BLaER1 treated with 17β-estradiol and CSF1 and Interleukin-3, amounts not matched to agents 10 nM and 100 nM (cell line): ENCODE data around the gene LRRC15.

Experiments used
- H3K27ac ChIP-seq, 11 experiments: shearing (Covaris generic); formaldehyde crosslinking; 2 replicates each; pipeline ENCODE4 v1.8.1; 2022
- H3K27me3 ChIP-seq, 11 experiments: shearing (Covaris generic); formaldehyde crosslinking; 2 replicates each; pipeline ENCODE4 v1.8.1; 2022
- H3K36me3 ChIP-seq, 11 experiments: shearing (Covaris generic); formaldehyde crosslinking; 2 replicates each; pipeline ENCODE4 v1.8.1; 2022
- H3K4me1 ChIP-seq, 10 experiments: shearing (Covaris generic); formaldehyde crosslinking; 2 replicates each; pipeline ENCODE4 v1.8.1; 2022
- H3K4me2 ChIP-seq, 11 experiments: shearing (Covaris generic); formaldehyde crosslinking; 2 replicates each; pipeline ENCODE4 v1.8.1; 2022
- H3K4me3 ChIP-seq, 10 experiments: shearing (Covaris generic); formaldehyde crosslinking; 2 replicates each; pipeline ENCODE4 v1.8.1; 2022
- H3K9ac ChIP-seq, 11 experiments: shearing (Covaris generic); formaldehyde crosslinking; 2 replicates each; pipeline ENCODE4 v1.8.1; 2022
- H3K9me3 ChIP-seq, 11 experiments: shearing (Covaris generic); formaldehyde crosslinking; replicated peaks in 1 of 11; 2 replicates each; pipeline ENCODE4 v1.8.1; 2022
- H4K20me1 ChIP-seq, 11 experiments: shearing (Covaris generic); formaldehyde crosslinking; 2 replicates each; pipeline ENCODE4 v1.8.1; 2022
- Cebpa-rat ChIP-seq, 11 experiments: shearing (Covaris generic); IDR thresholded peaks; 2 replicates each; pipeline ENCODE4 v1.8.1; 2022

LRRC15 gene

GRCh38 chr3:194390835-194391234, 21.3 kb upstream of the LRRC15 start:
- Histone ChIP-seq H3K4me3 (no peak overlapping the region), H3K36me3 (peaks cover 0 to 5% (median 0%) of the 10 kb centered on the region in 11 experiments; a peak in 2 of 22 replicates), H3K4me2 (no peak overlapping the region), H3K9ac (no peak overlapping the region), H4K20me1 (no peaks in the 10 kb centered on the region), H3K27me3 (no peaks in the 10 kb centered on the region), H3K4me1 (peaks cover 10 to 16% (median 14%) of the 10 kb centered on the region in 10 experiments), H3K9me3 (peaks cover 20 to 68% (median 56%) of the 10 kb centered on the region in 11 experiments), H3K27ac (no peak overlapping the region)
- no peak for TF ChIP-seq Cebpa-rat (IDR thresholded peaks at IDR 0.05)

DNA sequence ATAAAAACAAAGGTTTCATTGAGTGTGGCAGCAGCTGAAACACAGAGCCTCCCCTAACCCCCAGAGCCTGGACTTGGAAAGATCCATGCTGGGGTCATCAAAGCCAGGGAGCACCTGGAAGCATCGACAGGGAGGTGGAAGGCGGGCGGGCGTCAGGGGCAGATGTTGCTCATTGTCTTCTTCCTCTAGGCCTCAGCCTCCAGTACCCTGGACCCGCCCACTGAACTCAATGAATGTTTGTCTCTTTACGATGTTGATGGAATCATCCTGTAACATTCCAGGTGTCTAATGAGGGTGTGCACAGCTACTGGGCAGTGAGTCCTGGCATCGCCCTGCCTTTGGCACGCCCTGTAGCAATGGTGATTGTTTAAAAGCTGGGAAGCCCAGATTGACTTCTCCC, 19.7 kb upstream of the LRRC15 start:
- H3K9me3 ChIP-seq = peaks cover 22 to 78% (median 61%) of the 10 kb centered on the region in 11 experiments
- no peaks in the 10 kb centered on the region for H3K27me3 ChIP-seq
- no peak overlapping the region for H3K4me3 ChIP-seq
- no peak overlapping the region for H3K27ac ChIP-seq
- no peaks in the 10 kb centered on the region; a peak in 2 of 20 replicates for H3K4me1 ChIP-seq
- H4K20me1 ChIP-seq = no peaks in the 10 kb centered on the region
- TF ChIP-seq Cebpa-rat (IDR thresholded peaks at IDR 0.05) = no peak
- H3K4me2 ChIP-seq = no peak overlapping the region
- no peak overlapping the region for H3K9ac ChIP-seq
- peaks cover 0 to 5% (median 0%) of the 10 kb centered on the region in 11 experiments; a peak in 2 of 22 replicates for H3K36me3 ChIP-seq

- no peaks in the 10 kb centered on the region for H3K27me3 ChIP-seq
- H3K27ac ChIP-seq = no peak overlapping the region
- no peak overlapping the region for H3K4me3 ChIP-seq
- no peak for TF ChIP-seq Cebpa-rat (IDR thresholded peaks at IDR 0.05)
- H3K9me3 ChIP-seq = peaks cover 22 to 78% (median 61%) of the 10 kb centered on the region in 11 experiments
- no peaks in the 10 kb centered on the region for H4K20me1 ChIP-seq
- H3K9ac ChIP-seq = no peak overlapping the region
- H3K36me3 ChIP-seq = peaks cover 0 to 5% (median 0%) of the 10 kb centered on the region in 11 experiments; a peak in 2 of 22 replicates
- H3K4me2 ChIP-seq = no peak overlapping the region
- peaks cover 0 to 7% (median 2%) of the 10 kb centered on the region in 10 experiments; a peak in 11 of 20 replicates for H3K4me1 ChIP-seq
Measured at GRCh38 chr3:194387926-194388418, 18.4 kb upstream of the LRRC15 start.

DNA sequence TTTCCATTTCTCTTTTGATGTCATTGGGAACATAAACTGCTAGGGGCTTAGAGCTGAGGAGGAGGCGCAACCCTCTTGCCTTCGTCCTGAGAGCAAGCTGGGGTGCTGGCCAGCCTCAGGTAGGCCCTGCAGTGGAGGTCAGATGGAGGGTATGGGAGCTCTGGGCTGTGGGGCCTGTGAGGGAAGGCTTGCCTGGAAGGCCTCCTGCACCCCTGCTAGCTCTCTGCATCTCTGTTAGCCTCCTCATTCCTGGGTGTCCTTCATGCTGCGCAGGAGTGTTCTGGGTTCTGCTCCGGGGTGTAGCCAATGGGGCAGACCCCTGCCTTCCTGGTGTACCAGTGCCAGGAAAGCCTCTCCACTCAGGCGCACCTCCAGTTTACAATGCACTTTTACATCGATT, 17.7 kb upstream of the LRRC15 start:
- no peak for TF ChIP-seq Cebpa-rat (IDR thresholded peaks at IDR 0.05)

DNA sequence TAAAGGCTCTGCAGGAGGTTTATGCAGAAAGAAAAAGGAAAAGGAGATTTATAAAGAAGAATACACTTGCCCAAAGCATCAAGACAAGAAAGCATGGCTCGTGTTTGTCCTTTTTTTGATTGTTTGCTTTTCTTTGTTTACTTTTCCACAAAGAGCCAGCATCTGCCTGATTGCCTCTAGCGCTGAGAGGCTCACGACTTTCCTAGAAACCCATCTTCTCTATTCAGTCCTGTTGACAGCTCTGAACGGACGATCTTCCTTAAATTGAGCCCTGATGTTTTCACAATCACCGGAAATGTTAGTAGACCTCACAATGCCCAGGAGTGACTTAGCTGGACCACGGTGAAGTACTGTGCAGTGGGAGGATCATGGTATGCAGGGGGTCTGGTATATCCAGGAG, 17.1 kb upstream of the LRRC15 start:
- peaks cover 0 to 5% (median 0%) of the 10 kb centered on the region in 11 experiments; a peak in 2 of 22 replicates for H3K36me3 ChIP-seq
- H3K27me3 ChIP-seq = no peaks in the 10 kb centered on the region
- TF ChIP-seq Cebpa-rat (IDR thresholded peaks at IDR 0.05) = no peak
- H4K20me1 ChIP-seq = no peaks in the 10 kb centered on the region
- peaks cover 20 to 69% (median 55%) of the 10 kb centered on the region in 11 experiments for H3K9me3 ChIP-seq
- no peak overlapping the region for H3K4me3 ChIP-seq
- H3K27ac ChIP-seq = no peak overlapping the region
- H3K9ac ChIP-seq = no peak overlapping the region
- no peak overlapping the region for H3K4me2 ChIP-seq
- peaks cover 0 to 16% (median 9%) of the 10 kb centered on the region in 10 experiments; a peak in 14 of 20 replicates for H3K4me1 ChIP-seq

More for the DNA sequence above, 17.7 kb upstream of the LRRC15 start:
- Histone ChIP-seq H3K4me1 (peaks cover 0 to 14% (median 9%) of the 10 kb centered on the region in 10 experiments; a peak in 14 of 20 replicates), H4K20me1 (no peaks in the 10 kb centered on the region), H3K4me2 (no peak overlapping the region), H3K4me3 (no peak overlapping the region), H3K36me3 (peaks cover 0 to 5% (median 0%) of the 10 kb centered on the region in 11 experiments; a peak in 2 of 22 replicates), H3K9me3 (peaks cover 22 to 75% (median 60%) of the 10 kb centered on the region in 11 experiments), H3K27ac (no peak overlapping the region), H3K27me3 (no peaks in the 10 kb centered on the region), H3K9ac (no peak overlapping the region)

DNA sequence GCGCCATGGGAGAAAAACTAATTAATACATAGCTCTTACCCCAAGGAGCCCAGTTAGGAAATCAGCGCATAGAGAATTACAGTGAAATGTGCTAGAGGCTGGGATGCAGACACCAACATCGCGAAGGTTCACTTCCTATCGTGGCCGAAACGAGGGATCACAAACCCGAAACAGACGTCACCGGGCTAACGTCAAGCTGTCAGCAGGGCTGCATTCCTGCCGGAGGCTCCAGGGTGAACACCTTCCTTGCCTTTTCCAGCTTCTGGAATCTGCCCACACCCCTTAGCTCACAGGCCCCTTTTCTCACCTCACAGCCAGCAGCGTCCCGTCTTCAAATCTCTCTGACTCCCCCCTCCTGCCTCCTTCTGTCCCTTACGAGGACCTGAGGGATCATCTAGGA, 16.5 kb upstream of the LRRC15 start:
- Histone ChIP-seq H3K27me3 (no peaks in the 10 kb centered on the region), H3K4me2 (no peak overlapping the region), H3K4me1 (peaks cover 0 to 16% (median 9%) of the 10 kb centered on the region in 10 experiments; a peak in 14 of 20 replicates), H3K4me3 (no peak overlapping the region), H3K9me3 (peaks cover 14 to 63% (median 49%) of the 10 kb centered on the region in 11 experiments), H3K36me3 (peaks cover 0 to 4% (median 0%) of the 10 kb centered on the region in 11 experiments; a peak in 2 of 22 replicates), H4K20me1 (no peaks in the 10 kb centered on the region), H3K9ac (no peak overlapping the region), H3K27ac (no peak overlapping the region)
- no peak for TF ChIP-seq Cebpa-rat (IDR thresholded peaks at IDR 0.05)

DNA sequence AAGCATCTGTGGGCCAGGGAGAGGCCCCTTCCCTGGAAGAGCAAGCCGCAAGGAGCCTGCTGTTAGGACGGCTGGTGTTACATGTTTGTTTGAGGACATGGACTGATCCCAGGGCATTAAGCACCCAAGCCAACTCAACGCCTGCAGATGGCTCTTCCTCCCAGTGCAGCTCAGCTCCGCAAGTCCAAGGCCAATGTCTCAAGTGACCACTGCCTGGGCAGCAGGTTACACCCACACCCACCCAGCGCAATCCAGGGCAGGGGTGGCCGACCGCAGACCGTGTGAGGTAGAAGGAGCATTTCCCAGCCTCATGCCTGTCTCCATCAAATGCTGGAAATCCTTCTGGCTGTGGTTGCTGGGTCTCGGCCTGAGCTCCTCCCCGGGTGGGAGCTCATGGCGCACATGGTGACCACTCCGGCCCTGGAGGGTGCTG, 15.0 kb upstream of the LRRC15 start:
- Histone ChIP-seq H3K9me3 (peaks cover 7 to 50% (median 34%) of the 10 kb centered on the region in 11 experiments; a peak in 19 of 22 replicates), H3K27ac (no peak overlapping the region), H3K9ac (no peak overlapping the region), H3K4me1 (peaks cover 0 to 16% (median 9%) of the 10 kb centered on the region in 10 experiments; a peak in 14 of 20 replicates), H4K20me1 (no peaks in the 10 kb centered on the region), H3K4me3 (no peak overlapping the region), H3K27me3 (no peaks in the 10 kb centered on the region), H3K4me2 (no peak overlapping the region), H3K36me3 (no peaks in the 10 kb centered on the region)
- TF ChIP-seq Cebpa-rat (IDR thresholded peaks at IDR 0.05) = no peak

GRCh38 chr3:194384156-194384555, 14.6 kb upstream of the LRRC15 start:
- H3K27me3 ChIP-seq = no peaks in the 10 kb centered on the region
- H3K9ac ChIP-seq = no peak overlapping the region
- H3K36me3 ChIP-seq = no peaks in the 10 kb centered on the region
- TF ChIP-seq Cebpa-rat (IDR thresholded peaks at IDR 0.05) = no peak
- no peaks in the 10 kb centered on the region for H4K20me1 ChIP-seq
- H3K4me3 ChIP-seq = no peak overlapping the region
- H3K4me2 ChIP-seq = no peak overlapping the region
- H3K4me1 ChIP-seq = peaks cover 0 to 16% (median 9%) of the 10 kb centered on the region in 10 experiments; a peak in 14 of 20 replicates
- no peak overlapping the region for H3K27ac ChIP-seq
- peaks cover 4 to 45% (median 30%) of the 10 kb centered on the region in 11 experiments; a peak in 19 of 22 replicates for H3K9me3 ChIP-seq

DNA sequence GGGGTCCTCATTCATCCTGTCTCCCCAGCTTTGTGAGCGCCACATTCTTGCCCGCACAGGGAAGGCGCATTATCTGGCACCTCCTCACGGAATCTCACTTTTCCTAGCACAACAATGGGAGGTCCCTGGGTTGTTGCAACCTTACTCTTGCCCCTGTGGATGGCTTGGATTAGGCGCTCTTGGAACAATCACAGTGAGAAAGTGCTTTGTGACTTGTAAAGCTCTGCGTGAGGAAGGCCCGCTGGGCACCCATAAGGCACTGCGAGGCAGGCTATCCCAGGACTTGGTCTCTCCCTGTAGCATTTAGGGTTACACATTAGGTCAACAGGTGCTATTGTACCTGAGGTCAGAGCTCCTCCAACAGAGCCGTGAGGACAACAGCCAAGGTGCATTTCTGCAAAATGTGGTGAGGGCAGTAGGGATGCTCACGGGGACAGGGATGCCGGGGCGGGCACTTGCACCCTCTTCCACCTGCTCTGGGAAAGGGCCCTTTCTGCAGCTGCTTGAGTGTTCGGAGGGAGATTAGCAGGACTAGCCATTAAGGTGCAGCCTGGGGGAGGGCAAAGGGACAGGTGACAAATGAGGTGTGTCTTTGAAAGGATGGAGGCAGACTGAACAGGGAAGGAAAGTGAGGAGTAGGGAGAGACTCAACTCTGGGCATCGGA, 13.9 kb upstream of the LRRC15 start:
- Histone ChIP-seq H3K36me3 (no peaks in the 10 kb centered on the region), H3K4me3 (no peak overlapping the region), H4K20me1 (no peaks in the 10 kb centered on the region), H3K27me3 (no peaks in the 10 kb centered on the region), H3K9ac (no peak overlapping the region), H3K4me1 (peaks cover 0 to 16% (median 9%) of the 10 kb centered on the region in 10 experiments; a peak in 14 of 20 replicates), H3K9me3 (peaks cover 3 to 38% (median 22%) of the 10 kb centered on the region in 11 experiments; a peak in 19 of 22 replicates), H3K4me2 (peak overlapping the region in 4 of 11 experiments; percentile 41 to 64 (median 48); a peak in 7 of 22 replicates), H3K27ac (no peak overlapping the region)
- TF ChIP-seq Cebpa-rat (IDR thresholded peaks at IDR 0.05) = no peak
